ENCODE measurements around the gene MAPK8IP3.

DNA sequence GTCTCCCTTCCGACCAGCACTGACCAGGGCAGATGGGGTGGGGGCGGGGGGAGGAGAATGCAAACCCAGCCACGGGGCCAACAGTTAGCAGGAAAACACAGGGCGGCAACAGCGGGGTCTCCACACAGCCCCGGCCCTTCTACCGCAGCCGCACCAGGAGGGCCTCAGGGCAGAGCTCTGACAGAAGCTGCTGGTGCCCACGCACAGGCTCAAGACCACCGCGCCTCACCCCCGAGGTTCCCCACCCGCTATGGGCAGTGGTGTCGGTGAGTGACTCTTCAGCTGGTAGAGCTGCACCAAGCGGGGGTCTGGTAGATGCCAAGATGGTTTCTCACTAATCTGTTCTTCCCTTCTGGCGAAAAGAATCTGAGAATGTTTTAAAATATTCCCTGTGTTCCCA lies 104.5 kb downstream of the MAPK8IP3 start:
- TF ChIP-seq, protein P1, sequence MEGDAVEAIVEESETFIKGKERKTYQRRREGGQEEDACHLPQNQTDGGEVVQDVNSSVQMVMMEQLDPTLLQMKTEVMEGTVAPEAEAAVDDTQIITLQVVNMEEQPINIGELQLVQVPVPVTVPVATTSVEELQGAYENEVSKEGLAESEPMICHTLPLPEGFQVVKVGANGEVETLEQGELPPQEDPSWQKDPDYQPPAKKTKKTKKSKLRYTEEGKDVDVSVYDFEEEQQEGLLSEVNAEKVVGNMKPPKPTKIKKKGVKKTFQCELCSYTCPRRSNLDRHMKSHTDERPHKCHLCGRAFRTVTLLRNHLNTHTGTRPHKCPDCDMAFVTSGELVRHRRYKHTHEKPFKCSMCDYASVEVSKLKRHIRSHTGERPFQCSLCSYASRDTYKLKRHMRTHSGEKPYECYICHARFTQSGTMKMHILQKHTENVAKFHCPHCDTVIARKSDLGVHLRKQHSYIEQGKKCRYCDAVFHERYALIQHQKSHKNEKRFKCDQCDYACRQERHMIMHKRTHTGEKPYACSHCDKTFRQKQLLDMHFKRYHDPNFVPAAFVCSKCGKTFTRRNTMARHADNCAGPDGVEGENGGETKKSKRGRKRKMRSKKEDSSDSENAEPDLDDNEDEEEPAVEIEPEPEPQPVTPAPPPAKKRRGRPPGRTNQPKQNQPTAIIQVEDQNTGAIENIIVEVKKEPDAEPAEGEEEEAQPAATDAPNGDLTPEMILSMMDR (IDR thresholded peaks at IDR 0.05; ENCODE audit: insufficient read depth, low read length, poor library complexity, severe bottlenecking), result no peak
- no peak for TF ChIP-seq EZH2phosphoT487 (conservative IDR thresholded peaks at IDR 0.05; ENCODE audit: low read length)

Measured in SU-DHL-6 (cell line).